ENCODE measurements around the gene CALML3. TPM values are rescaled to one million over a fixed set of nuclear protein-coding genes. Genes with fewer than 3 reads are reported as not detected.

The CALML3 gene
- total and polyA plus RNA-seq, 2 donors (not counting 3 experiments of a cell fraction or from before 2014, with no cell fraction given): not detected

DNA sequence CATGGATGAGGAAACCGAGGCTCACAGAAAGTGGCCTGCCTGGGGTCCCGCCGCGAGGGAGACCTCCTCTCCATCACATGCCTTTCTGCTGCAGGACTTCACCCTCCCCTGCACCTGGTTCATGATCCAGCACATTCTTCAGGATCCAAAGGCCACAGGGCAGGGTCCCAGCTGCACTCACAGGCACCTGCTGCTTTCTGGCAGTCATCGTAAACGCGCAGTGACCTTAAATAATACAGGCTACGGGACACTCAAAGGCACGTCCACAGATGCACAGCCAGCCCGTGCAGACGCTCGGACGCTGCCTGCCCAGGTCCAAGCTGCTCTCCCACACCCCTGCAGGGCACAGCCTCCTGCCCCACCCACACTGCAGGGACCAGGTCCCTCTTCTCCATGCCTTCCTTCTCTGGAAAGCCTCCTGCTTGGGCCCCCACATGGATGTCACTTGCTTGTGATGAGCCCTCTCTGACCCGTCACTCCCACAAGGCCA is 49.9 kb downstream of the CALML3 start:
- no peak overlapping the region for H3K4me3 ChIP-seq (replicated peaks in 1 of 3; ENCODE audit: insufficient read depth in 1 of 3, low read depth in 1 of 3, low read length in 3 of 3)
- ChIA-PET CTCF (no interaction called here), POLR2A (no interaction called here)
- no peak overlapping the region for H3K9ac ChIP-seq (replicated peaks; ENCODE audit: extremely low read depth, insufficient read depth, low read length)
- TF ChIP-seq EZH2 (IDR thresholded peaks at IDR 0.05; ENCODE audit: borderline replicate concordance, low read depth, low read length, severe bottlenecking) (no peak), MYC (IDR thresholded peaks at IDR 0.05; ENCODE audit: low read depth, low read length) (no peak), POLR2AphosphoS5 (IDR thresholded peaks at IDR 0.05; ENCODE audit: insufficient read depth, low read depth, low read length) (no peak), FOS (IDR thresholded peaks at IDR 0.05; ENCODE audit: borderline replicate concordance, insufficient read depth, low read length) (no peak), GATA2 (IDR thresholded peaks at IDR 0.05; ENCODE audit: insufficient read depth, insufficient read length, low read depth, low read length) (no peak), POLR2A (IDR thresholded peaks at IDR 0.05; ENCODE audit: low read depth, low read length) (no peak), JUN (IDR thresholded peaks at IDR 0.05; ENCODE audit: borderline replicate concordance, insufficient read depth, insufficient read length, low read depth) (no peak)
- TF ChIP-seq, protein P1, sequence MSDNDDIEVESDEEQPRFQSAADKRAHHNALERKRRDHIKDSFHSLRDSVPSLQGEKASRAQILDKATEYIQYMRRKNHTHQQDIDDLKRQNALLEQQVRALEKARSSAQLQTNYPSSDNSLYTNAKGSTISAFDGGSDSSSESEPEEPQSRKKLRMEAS (IDR thresholded peaks at IDR 0.05; ENCODE audit: insufficient read depth, insufficient read length): no peak
- TF ChIP-seq, protein P2, sequence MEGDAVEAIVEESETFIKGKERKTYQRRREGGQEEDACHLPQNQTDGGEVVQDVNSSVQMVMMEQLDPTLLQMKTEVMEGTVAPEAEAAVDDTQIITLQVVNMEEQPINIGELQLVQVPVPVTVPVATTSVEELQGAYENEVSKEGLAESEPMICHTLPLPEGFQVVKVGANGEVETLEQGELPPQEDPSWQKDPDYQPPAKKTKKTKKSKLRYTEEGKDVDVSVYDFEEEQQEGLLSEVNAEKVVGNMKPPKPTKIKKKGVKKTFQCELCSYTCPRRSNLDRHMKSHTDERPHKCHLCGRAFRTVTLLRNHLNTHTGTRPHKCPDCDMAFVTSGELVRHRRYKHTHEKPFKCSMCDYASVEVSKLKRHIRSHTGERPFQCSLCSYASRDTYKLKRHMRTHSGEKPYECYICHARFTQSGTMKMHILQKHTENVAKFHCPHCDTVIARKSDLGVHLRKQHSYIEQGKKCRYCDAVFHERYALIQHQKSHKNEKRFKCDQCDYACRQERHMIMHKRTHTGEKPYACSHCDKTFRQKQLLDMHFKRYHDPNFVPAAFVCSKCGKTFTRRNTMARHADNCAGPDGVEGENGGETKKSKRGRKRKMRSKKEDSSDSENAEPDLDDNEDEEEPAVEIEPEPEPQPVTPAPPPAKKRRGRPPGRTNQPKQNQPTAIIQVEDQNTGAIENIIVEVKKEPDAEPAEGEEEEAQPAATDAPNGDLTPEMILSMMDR (IDR thresholded peaks at IDR 0.05; ENCODE audit: extremely low read depth in 1 of 2, insufficient read depth in 1 of 2, low read depth in 1 of 2, low read length in 2 of 2): no peak
- no peaks in the 10 kb centered on the region for H3K27me3 ChIP-seq (ENCODE audit: control insufficient read depth in 2 of 2, insufficient read depth in 2 of 2, low read length in 2 of 2)
- DNase-seq (ENCODE audit: low read depth, low spot score): no peak
- H3K4me2 ChIP-seq (ENCODE audit: insufficient read depth, low read length): no peak overlapping the region
- no peaks in the 10 kb centered on the region for H3K4me1 ChIP-seq (ENCODE audit: control insufficient read depth, extremely low read depth, insufficient read depth, low read length)
- no peak for FAIRE-seq
- intact Hi-C loops (cut with micrococcal nuclease) (no loop called here), dilution Hi-C loops (cut with MboI; ENCODE audit: extremely low pct_ligation_motif_present, low sequenced_read_pairs) (no loop called here)
- no peaks in the 10 kb centered on the region for H3K36me3 ChIP-seq (ENCODE audit: control insufficient read depth in 2 of 2, extremely low read depth in 1 of 2, insufficient read depth in 2 of 2, low read length in 2 of 2)
- H2AFZ ChIP-seq (ENCODE audit: low read depth, low read length): no peak overlapping the region
- no peaks in the 10 kb centered on the region for H3K79me2 ChIP-seq (ENCODE audit: control insufficient read depth, insufficient read depth, low read length)
- H3K9me3 ChIP-seq (replicated peaks; ENCODE audit: control insufficient read depth, insufficient read depth, low read length): no peaks in the 10 kb centered on the region
- H4K20me1 ChIP-seq (replicated peaks; ENCODE audit: control insufficient read depth, extremely low read depth, insufficient read depth, low read length): no peaks in the 10 kb centered on the region
- no peaks in the 10 kb centered on the region for H3K9me1 ChIP-seq (replicated peaks; ENCODE audit: control insufficient read depth, extremely low read depth, insufficient read depth, low read length)
- BruUV-seq (replicated peaks): no TSS peak
- H3K27ac ChIP-seq (ENCODE audit: insufficient read depth, low read depth, low read length): no peak overlapping the region
